ENCODE measurements around the gene ZDHHC3. TPM values are rescaled to one million over a fixed set of nuclear protein-coding genes. Genes with fewer than 3 reads are reported as not detected.

ZDHHC3 gene
- total and polyA plus RNA-seq, 4 donors = 15.4 to 43.0 (median 24.4) TPM

- TF ChIP-seq NR2F2 (IDR thresholded peaks at IDR 0.05) = no peak
- TF ChIP-seq FOXA2 (IDR thresholded peaks at IDR 0.05) = no peak
- TF ChIP-seq GABPA (IDR thresholded peaks at IDR 0.05 in 1 of 2, conservative IDR thresholded peaks at IDR 0.05 in 1 of 2) = no peak
Observed at GRCh38 chr3:44886561-44886960, 89.4 kb downstream of the ZDHHC3 start (continued).

GRCh38 chr3:44885618-44886017, 90.4 kb downstream of the ZDHHC3 start:
- no peak for DNase-seq (ENCODE audit: low spot score)
- 85% methylated on average over 4 of the region's 4 CpGs for WGBS
- H3K9ac ChIP-seq (ENCODE audit: low read depth in 1 of 2, low read length in 2 of 2) = no peak overlapping the region

More at GRCh38 chr3:44885618-44886017, 90.4 kb downstream of the ZDHHC3 start:
- Histone ChIP-seq H3K4me3 (ENCODE audit: low read depth in 1 of 3, low read length in 3 of 3) (no peak overlapping the region), H3K27ac (ENCODE audit: low read depth in 1 of 2, low read length in 2 of 2) (no peak overlapping the region), H3K9me3 (ENCODE audit: control insufficient read depth in 4 of 4, low read length in 3 of 4) (no peaks in the 10 kb centered on the region), H3K4me1 (ENCODE audit: control insufficient read depth in 4 of 4, insufficient read depth in 4 of 4, low read length in 3 of 4) (no peaks in the 10 kb centered on the region), H3K27me3 (ENCODE audit: control insufficient read depth in 4 of 4, insufficient read depth in 4 of 4, low read length in 3 of 4) (no peaks in the 10 kb centered on the region), H3K36me3 (ENCODE audit: control insufficient read depth in 4 of 4, insufficient read depth in 3 of 4, low read depth in 1 of 4, low read length in 3 of 4) (no peaks in the 10 kb centered on the region)
- TF ChIP-seq HNF4G (IDR thresholded peaks at IDR 0.05) (no peak), JUND (IDR thresholded peaks at IDR 0.05) (no peak), ZBTB33 (IDR thresholded peaks at IDR 0.05) (no peak), YY1 (IDR thresholded peaks at IDR 0.05) (no peak), FOXA1 (IDR thresholded peaks at IDR 0.05) (no peak), EGR1 (IDR thresholded peaks at IDR 0.05; ENCODE audit: low read depth in 2 of 2) (no peak), REST (IDR thresholded peaks at IDR 0.05) (no peak), CTCF (IDR thresholded peaks at IDR 0.05; ENCODE audit: low read depth, low read length, missing input control) (no peak), RAD21 (IDR thresholded peaks at IDR 0.05) (no peak), ATF3 (IDR thresholded peaks at IDR 0.05) (no peak), NR2F2 (IDR thresholded peaks at IDR 0.05) (no peak), SP1 (IDR thresholded peaks at IDR 0.05) (no peak)

Measured in liver (tissue), 9 donors.